Measurements from ENCODE around the gene C11orf98.
"Not testable (repeated sequence)": the region's sequence is repeated elsewhere in the genome, so short reads cannot be mapped to it uniquely, and the experiment has no call there.

Gene C11orf98

DNA sequence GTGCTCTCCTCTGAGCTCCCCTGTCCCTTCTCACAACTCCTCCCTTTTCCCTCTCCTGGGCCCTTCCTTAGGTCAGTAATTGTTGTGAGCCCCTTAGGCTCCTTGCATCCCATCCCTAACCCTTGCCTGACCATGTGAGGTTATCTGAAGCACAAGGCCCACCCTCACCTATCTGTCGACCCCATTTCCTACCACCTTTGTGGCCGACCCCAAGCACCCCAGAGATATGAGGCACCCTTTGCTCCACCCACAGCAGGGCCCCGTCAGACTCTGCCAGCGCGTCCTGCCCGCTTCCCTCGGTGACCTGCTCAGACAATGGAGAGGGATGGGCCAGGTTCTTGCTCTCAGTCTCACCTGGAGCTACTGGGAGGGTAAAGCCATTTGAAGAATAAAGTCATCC lies 43.8 kb upstream of the C11orf98 start:
- DNase-seq (ENCODE audit: low read depth in 2 of 2) = no peak
- H3K4me3 ChIP-seq (replicated peaks in 1 of 2; ENCODE audit: low read depth in 2 of 2, low read length in 2 of 2) = peak overlapping the region; percentile 50 to 51
- TF ChIP-seq, protein P1, sequence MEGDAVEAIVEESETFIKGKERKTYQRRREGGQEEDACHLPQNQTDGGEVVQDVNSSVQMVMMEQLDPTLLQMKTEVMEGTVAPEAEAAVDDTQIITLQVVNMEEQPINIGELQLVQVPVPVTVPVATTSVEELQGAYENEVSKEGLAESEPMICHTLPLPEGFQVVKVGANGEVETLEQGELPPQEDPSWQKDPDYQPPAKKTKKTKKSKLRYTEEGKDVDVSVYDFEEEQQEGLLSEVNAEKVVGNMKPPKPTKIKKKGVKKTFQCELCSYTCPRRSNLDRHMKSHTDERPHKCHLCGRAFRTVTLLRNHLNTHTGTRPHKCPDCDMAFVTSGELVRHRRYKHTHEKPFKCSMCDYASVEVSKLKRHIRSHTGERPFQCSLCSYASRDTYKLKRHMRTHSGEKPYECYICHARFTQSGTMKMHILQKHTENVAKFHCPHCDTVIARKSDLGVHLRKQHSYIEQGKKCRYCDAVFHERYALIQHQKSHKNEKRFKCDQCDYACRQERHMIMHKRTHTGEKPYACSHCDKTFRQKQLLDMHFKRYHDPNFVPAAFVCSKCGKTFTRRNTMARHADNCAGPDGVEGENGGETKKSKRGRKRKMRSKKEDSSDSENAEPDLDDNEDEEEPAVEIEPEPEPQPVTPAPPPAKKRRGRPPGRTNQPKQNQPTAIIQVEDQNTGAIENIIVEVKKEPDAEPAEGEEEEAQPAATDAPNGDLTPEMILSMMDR (IDR thresholded peaks at IDR 0.05; ENCODE audit: low read depth, low read length) = no peak

DNA sequence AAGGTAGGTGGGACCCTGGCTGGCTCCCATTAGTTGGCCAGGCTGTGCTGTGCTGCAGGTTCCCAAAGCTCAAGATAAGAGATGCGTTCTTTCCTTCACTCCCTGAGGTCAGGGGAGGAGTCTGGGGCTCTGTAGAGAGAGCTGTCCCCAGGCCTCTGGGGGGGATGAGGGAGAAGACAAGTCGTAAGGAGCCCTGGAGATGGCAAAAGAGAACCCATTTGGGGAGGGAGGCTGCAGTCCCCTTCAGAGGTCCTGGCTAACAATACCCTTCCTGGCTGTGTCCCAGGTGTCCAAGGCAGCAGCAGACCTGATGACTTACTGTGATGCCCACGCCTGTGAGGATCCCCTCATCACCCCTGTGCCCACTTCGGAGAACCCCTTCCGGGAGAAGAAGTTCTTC lies 43.4 kb upstream of the C11orf98 start:
- TF ChIP-seq, protein P1 (IDR thresholded peaks at IDR 0.05; ENCODE audit: low read depth, low read length) = no peak
- no peak for DNase-seq (ENCODE audit: low read depth in 2 of 2)
- peak overlapping the region in 1 of 2 donors; percentile 50 for H3K4me3 ChIP-seq (replicated peaks in 1 of 2; ENCODE audit: low read depth in 2 of 2, low read length in 2 of 2)

DNA sequence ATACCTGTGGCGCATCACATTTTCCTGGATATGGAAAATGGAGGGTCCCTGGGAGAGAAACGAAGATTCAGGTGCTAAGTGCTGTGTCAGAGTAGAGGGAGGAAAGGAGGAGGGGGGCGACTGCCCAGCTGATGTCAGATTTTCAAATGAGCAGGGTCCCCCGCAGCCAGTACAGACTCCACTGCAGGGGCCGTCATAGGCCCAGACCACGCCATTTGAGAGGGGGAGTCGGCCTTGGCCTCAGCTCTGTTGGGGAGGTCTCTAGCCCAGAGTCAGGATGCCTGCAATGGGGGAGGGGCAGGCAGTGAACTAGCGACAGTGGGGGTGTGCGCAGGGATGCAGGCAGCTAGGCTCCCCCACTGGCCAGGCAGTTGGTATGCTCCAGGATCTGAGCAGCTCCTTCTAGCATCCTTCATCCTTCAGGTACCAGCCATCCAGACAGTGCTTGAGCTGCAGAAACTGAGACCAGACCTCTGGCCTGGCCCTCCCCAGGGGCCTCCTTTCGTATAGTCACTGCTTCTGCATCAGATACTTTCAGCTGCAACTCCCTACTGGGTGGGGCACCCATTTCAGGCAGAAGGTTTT lies 42.4 kb upstream of the C11orf98 start, which contains the start of the genes BSCL2 and GNG3:
Gene BSCL2 (minus strand): TSS at position 148 of the 585 bp plus-strand sequence. CDS start 229 bp downstream, outside the sequence.
Gene GNG3 (plus strand): TSS at position 400 of the 585 bp plus-strand sequence. CDS start 620 bp downstream, outside the sequence.
- peak within 1 kb of the TSS; percentile 37 to 40 for H3K4me3 ChIP-seq (replicated peaks in 1 of 2; ENCODE audit: low read depth in 2 of 2, low read length in 2 of 2)
- DNase-seq (ENCODE audit: low read depth in 2 of 2) = no peak
- TF ChIP-seq, protein P1 (IDR thresholded peaks at IDR 0.05; ENCODE audit: low read depth, low read length) = no peak

DNA sequence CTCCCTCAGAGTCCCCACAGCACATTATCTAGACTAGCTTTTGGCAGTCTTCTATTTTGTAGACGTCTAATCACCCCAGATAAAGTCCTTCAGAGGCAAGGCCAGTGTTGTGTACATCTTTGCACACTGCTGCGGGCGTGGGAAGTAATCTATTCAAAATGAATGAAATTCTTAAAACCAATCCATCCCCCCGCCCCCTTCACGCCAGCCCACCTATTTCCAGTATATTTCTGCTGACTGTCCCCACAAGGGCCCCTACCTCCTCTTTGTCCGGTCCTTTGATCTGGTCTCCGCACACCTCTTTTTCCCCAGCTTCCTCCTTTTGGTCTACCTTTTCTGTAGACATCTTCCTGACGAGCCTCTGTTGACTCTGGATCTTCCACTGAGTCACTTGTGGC lies 41.8 kb upstream of the C11orf98 start:
- no peak for DNase-seq (ENCODE audit: low read depth in 2 of 2)
- H3K4me3 ChIP-seq (replicated peaks in 1 of 2; ENCODE audit: low read depth in 2 of 2, low read length in 2 of 2) = no peak overlapping the region
- TF ChIP-seq, protein P1 (IDR thresholded peaks at IDR 0.05; ENCODE audit: low read depth, low read length) = no peak

DNA sequence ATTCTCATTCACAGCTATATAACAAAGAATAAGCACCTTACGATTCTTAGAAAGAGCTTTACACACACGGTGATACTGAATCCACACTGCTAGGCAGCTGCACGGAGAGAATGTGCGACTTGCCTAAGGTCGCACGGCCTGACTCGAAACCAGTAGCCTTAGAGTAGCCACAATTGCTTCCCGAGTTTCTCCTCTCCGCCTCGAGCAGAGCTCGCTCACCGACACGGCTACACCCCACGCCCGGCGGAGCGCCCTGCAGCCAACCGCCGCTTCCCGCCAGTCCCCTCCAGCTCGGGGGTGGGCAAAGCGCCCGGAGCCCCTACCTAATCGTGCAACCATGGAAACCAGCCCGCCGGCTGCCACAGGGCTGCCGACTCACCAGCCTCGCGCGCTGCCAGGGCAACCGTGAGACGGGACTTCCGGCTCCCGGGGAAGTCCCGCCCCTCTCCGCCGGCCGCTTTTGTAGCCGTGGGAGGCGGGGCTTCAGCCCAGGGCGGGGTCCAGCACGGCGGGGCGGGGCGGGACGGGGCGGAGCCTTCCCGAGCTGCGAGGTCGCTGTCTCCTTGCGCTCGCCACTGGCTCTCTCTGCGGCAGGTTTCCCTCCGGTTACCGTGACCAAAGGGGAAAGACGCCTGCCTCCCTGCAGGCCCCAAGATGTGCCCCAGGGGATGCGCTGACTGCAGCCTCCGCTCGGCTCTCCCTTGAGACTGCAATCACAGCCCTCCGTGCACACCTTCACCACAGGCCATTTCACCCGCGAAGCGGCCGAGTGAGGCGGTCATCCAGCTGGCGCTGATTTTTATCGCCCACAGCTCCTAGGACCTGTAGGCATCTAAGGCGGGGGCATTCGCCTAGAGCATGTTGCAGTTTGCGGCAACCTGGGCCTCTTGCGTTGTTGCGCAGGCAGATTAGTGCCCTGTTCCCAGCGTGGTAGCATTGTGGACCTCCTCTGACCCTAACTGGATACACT lies 41.2 kb upstream of the C11orf98 start:
- TF ChIP-seq, protein P1 (IDR thresholded peaks at IDR 0.05; ENCODE audit: low read depth, low read length) = no peak
- peak overlapping the region; percentile 62 to 71 for H3K4me3 ChIP-seq (replicated peaks in 1 of 2; ENCODE audit: low read depth in 2 of 2, low read length in 2 of 2)
- DNase-seq (ENCODE audit: low read depth in 2 of 2) = peak; percentile 92 to 97

DNA sequence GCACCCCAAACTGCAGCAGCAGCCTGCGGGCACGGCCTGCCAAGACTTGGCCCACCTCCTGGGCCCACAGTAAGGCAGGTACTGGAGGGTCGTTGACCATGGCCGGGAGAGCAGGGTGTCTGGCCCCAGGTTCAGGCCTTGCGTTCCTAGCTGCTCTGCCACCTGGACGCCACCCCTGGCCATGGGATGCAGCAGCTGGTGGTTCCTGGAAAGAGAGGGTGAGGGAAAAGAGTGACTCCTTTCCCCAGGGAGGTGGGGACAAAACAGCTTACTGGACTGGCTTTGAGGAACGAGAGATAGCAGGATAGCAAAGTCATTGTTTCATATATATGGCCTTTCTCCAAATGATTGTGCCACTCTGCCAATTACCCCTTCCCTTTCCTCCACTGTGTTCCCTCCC lies 40.4 kb upstream of the C11orf98 start:
- TF ChIP-seq, protein P1 (IDR thresholded peaks at IDR 0.05; ENCODE audit: low read depth, low read length) = no peak
- peak in 1 of 2 donors; percentile 33 for DNase-seq (ENCODE audit: low read depth in 2 of 2)
- H3K4me3 ChIP-seq (replicated peaks in 1 of 2; ENCODE audit: low read depth in 2 of 2, low read length in 2 of 2) = peak overlapping the region; percentile 62 to 71

DNA sequence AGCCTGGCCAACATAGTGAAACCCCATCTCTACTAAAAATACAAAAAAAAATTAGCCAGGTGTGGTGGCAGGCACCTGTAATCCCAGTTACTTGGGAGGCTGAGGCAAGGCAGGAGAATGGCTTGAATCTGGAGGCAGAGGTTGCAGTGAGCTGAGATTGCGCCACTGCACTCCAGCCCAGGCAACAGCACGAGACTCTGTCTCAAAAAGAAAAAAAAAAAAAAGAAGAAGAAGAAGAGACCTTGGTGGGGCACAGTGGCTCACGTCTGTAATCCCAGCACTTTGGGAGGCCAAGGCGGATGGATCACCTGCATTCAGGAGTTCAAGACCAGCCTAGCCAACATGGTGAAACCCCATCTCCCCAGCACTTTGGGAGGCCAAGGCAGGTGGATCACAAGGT lies 38.9 kb upstream of the C11orf98 start:
- not testable (repeated sequence) for DNase-seq (ENCODE audit: low read depth in 2 of 2); H3K4me3 ChIP-seq (replicated peaks in 1 of 2; ENCODE audit: low read depth in 2 of 2, low read length in 2 of 2)
